ENCODE results near the gene MICALL2. TPM values are rescaled to one million over a fixed set of nuclear protein-coding genes. Genes with fewer than 3 reads are reported as not detected.

The MICALL2 gene
- polyA plus RNA-seq, 1 donor from 2014 or later, result 12.8 TPM

GRCh38 chr7:1492640-1493039 is 33.4 kb upstream of the MICALL2 start:
- no peak for TF ChIP-seq EZH2 (IDR thresholded peaks at IDR 0.05; ENCODE audit: borderline replicate concordance, insufficient read depth, low read length, poor library complexity, severe bottlenecking)
- TF ChIP-seq MXI1 (conservative IDR thresholded peaks at IDR 0.05; ENCODE audit: poor library complexity, severe bottlenecking), result no peak
- TF ChIP-seq, protein P1, sequence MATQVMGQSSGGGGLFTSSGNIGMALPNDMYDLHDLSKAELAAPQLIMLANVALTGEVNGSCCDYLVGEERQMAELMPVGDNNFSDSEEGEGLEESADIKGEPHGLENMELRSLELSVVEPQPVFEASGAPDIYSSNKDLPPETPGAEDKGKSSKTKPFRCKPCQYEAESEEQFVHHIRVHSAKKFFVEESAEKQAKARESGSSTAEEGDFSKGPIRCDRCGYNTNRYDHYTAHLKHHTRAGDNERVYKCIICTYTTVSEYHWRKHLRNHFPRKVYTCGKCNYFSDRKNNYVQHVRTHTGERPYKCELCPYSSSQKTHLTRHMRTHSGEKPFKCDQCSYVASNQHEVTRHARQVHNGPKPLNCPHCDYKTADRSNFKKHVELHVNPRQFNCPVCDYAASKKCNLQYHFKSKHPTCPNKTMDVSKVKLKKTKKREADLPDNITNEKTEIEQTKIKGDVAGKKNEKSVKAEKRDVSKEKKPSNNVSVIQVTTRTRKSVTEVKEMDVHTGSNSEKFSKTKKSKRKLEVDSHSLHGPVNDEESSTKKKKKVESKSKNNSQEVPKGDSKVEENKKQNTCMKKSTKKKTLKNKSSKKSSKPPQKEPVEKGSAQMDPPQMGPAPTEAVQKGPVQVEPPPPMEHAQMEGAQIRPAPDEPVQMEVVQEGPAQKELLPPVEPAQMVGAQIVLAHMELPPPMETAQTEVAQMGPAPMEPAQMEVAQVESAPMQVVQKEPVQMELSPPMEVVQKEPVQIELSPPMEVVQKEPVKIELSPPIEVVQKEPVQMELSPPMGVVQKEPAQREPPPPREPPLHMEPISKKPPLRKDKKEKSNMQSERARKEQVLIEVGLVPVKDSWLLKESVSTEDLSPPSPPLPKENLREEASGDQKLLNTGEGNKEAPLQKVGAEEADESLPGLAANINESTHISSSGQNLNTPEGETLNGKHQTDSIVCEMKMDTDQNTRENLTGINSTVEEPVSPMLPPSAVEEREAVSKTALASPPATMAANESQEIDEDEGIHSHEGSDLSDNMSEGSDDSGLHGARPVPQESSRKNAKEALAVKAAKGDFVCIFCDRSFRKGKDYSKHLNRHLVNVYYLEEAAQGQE (IDR thresholded peaks at IDR 0.05; ENCODE audit: borderline replicate concordance), result no peak
- TF ChIP-seq EP300 (conservative IDR thresholded peaks at IDR 0.05; ENCODE audit: poor library complexity, severe bottlenecking), result no peak
- no peak for TF ChIP-seq CTCF (IDR thresholded peaks at IDR 0.05; ENCODE audit: poor library complexity, severe bottlenecking)
- TF ChIP-seq SMC3 (conservative IDR thresholded peaks at IDR 0.05; ENCODE audit: poor library complexity), result no peak
- TF ChIP-seq POLR2AphosphoS5 (IDR thresholded peaks at IDR 0.05), result no peak
- no peak for TF ChIP-seq RAD21 (conservative IDR thresholded peaks at IDR 0.05)
- TF ChIP-seq TAF1 (IDR thresholded peaks at IDR 0.05; ENCODE audit: low read depth), result no peak
- H3K4me2 ChIP-seq (ENCODE audit: low read length), result no peak overlapping the region

GRCh38 chr7:1492221-1492620 is 33.0 kb upstream of the MICALL2 start:
- TF ChIP-seq TAF1 (IDR thresholded peaks at IDR 0.05; ENCODE audit: low read depth), result no peak
- no peak for TF ChIP-seq CTCF (IDR thresholded peaks at IDR 0.05; ENCODE audit: poor library complexity, severe bottlenecking)
- Histone ChIP-seq H4K20me1 (ENCODE audit: insufficient read depth) (no peaks in the 10 kb centered on the region), H3K79me2 (replicated peaks; ENCODE audit: insufficient read depth, low read length) (no peaks in the 10 kb centered on the region), H2AFZ (ENCODE audit: low read depth, low read length) (no peak overlapping the region), H3K4me2 (ENCODE audit: low read length) (no peak overlapping the region), H3K9me3 (ENCODE audit: low read length) (no peaks in the 10 kb centered on the region), H3K27me3 (ENCODE audit: insufficient read depth, low read depth, low read length) (no peaks in the 10 kb centered on the region), H3K36me3 (ENCODE audit: insufficient read depth, low read length) (no peaks in the 10 kb centered on the region), H3F3A (ENCODE audit: insufficient read depth, low read length, poor library complexity, severe bottlenecking) (no peaks in the 10 kb centered on the region), H3K9me2 (ENCODE audit: insufficient read depth, low read length) (no peaks in the 10 kb centered on the region), H3K27ac (ENCODE audit: low read length) (no peak overlapping the region), H3K4me3 (ENCODE audit: low read length) (no peak overlapping the region), H3K9ac (ENCODE audit: low read length) (no peak overlapping the region)

More at GRCh38 chr7:1492640-1493039, 33.4 kb upstream of the MICALL2 start:
- no peak overlapping the region for H3K9ac ChIP-seq (ENCODE audit: low read length)
- H4K20me1 ChIP-seq (ENCODE audit: insufficient read depth), result no peaks in the 10 kb centered on the region
- no peaks in the 10 kb centered on the region for H3K79me2 ChIP-seq (replicated peaks; ENCODE audit: insufficient read depth, low read length)
- H3K9me3 ChIP-seq (ENCODE audit: low read length), result no peaks in the 10 kb centered on the region
- H3K27ac ChIP-seq (ENCODE audit: low read length), result no peak overlapping the region
- no peaks in the 10 kb centered on the region for H3K27me3 ChIP-seq (ENCODE audit: insufficient read depth, low read depth, low read length)
- no peaks in the 10 kb centered on the region for H3K36me3 ChIP-seq (ENCODE audit: insufficient read depth, low read length)
- H3K4me3 ChIP-seq (ENCODE audit: low read length), result no peak overlapping the region
- no peaks in the 10 kb centered on the region for H3K9me2 ChIP-seq (ENCODE audit: insufficient read depth, low read length)
- H2AFZ ChIP-seq (ENCODE audit: low read depth, low read length), result no peak overlapping the region
- H3F3A ChIP-seq (ENCODE audit: insufficient read depth, low read length, poor library complexity, severe bottlenecking), result no peaks in the 10 kb centered on the region

All from neural cell (in vitro differentiated cells).